HG02678 (cell line): ENCODE measurements around the gene ITIH5.
"Not testable (repeated sequence)": the region's sequence is repeated elsewhere in the genome, so short reads cannot be mapped to it uniquely, and the experiment has no call there.

Experiments
- ATAC-seq: cut with Tn5 transposase; IDR thresholded peaks from one replicate; pipeline ENCODE4 v1.9.1; 2021; ENCODE audit warnings: mild to moderate bottlenecking, moderate library complexity; ENCODE audit not compliant: unreplicated experiment

Gene ITIH5

DNA sequence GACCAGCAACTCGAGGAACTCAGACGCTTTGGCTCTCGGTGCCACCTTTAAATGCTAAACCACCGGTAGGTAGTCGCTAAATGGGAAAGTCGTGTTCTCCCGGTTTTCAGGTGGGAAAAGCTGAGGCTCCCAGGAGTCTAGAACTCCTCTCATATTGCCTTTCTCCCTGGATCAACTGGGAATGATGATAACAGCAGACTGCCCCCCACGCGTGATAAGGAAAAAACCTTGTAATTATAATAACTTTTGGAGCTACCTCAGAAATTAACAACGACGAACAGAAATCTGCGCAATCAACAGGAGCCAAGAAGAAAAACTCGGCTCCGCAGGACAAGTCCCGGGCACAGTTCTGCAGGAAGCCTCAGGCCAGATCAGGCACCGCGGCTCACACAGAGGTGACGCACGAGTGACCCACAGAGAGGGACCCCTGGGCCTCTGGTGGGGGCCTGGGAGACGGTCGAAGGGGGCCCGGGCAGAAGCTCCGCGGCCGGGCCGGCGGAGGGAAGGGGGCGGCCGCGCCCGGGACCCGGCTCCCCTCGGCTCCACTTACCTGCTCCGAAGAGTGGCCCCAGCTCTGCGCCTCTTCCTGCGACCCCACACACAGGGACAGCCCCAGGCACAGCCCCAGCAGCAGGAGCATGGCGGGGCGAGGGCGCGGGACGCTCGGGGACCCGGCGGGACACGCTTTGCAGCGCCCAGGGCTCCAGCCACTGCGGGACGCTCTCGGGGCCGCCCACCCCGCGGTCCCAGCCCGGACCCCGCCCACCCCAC lies at the start of gene ITIH5:
Gene ITIH5, minus strand, starts transcription at position 714 of the 771 bp plus-strand sequence. Its CDS starts 74 bp downstream, at position 640.
- no peak for ATAC-seq

DNA sequence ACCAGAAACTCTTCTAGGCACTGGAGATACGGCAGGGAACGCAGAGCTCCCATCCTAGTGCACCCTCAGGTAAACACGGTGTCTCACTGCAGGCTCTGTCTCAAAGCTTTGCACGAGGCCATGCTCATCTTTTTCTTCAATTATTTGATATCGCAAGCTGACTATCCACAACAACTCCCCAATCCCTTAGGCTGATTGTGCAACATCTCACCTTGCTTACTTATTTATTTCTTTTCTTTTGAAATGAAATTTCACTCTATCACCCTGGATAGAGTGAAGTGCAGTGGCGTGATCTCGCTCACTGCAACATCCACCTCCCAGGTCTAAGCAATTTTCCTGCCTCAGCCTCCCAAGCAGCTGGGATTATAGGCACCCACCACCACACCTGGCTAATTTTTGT lies 48.7 kb upstream of the ITIH5 start:
- ATAC-seq = no peak

DNA sequence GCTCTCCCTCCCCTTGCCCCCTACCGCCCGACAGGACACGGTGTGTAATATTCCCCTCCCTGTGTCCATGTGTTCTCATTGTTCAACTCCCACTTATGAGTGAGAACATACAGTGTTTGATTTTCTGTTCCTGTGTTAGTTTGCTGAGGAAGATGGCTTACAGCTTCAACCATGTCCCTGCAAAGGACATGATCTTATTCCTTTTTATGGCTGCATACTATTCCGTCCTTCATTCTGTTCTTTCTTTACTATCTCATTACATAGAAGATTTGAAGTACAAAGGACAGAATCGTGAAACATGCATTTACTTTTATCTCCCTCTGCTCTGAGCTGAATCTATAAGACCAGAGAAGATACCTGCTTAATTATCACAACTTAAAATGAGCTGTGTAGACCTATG lies 44.3 kb upstream of the ITIH5 start:
- not testable (repeated sequence) for ATAC-seq

DNA sequence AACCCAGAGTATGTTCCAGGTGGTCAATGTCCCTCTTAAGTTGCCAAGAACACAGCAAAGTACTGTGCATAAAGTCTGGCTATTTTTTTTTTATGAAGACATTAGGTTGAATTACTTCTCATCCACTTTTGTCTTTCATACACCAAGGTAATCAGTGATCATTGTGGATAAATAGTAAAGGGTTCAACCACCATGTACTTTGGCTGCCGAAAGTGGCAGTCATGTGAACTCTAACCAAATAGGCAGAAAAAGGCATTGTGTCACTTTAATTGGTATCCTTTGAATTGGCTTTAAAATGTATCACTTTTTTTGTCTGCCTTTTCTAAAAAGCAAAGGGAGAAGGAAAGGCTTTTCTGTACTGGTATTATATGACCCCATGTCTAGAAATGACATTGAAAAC lies 43.7 kb upstream of the ITIH5 start:
- ATAC-seq = no peak

DNA sequence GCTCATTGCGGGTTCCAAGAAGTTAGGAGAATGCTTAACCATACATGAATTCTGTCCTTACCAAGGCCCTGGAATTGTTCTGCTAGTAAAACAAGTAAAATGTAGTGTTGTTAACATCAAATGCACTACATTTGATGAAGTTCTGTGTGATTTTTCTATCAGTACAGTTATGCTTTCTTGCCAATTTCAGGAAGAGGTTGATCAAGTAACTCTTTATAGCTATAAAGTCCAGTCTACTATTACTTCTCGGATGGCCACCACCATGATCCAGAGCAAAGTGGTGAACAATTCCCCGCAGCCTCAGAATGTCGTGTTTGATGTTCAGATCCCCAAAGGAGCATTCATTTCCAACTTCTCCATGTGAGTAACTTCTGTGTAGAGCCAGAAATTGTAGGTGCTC lies 42.1 kb upstream of the ITIH5 start:
- ATAC-seq = no peak

DNA sequence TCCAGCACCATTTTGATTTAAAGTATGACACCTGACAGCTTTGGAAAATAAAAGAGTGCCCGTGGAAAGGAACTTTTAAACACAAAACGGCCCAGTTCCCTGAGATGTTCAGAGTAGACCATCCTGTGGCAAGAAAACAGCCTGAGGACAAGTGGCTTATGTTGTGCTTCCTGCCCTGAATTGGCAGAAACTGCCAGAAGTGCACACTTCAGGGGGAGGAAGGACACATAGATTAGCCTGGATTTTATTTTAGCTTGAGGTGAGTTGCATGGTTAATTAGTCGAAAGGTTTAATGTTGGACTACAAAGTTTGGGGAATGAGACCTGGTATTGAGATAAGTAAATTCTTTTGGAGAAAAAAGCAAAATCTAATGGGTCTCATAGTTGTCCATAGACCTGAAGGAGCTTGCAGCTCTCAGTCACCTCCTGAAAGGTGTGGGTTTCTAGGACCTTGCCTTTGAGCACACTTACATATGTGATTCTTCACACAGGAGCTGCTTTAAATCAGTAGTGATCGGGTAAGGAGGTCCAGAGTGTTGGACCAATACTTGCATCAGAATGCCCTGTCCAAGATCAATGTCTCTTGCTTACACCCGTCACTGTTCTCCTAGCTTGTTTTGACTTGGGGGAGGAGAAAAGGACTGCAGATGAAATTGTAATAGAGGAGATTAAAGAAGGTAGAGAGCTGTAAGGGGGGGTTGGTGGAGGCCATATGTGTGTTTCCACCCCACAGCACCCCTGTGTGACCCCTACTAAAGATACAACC lies 41.3 kb upstream of the ITIH5 start:
- ATAC-seq = no peak

DNA sequence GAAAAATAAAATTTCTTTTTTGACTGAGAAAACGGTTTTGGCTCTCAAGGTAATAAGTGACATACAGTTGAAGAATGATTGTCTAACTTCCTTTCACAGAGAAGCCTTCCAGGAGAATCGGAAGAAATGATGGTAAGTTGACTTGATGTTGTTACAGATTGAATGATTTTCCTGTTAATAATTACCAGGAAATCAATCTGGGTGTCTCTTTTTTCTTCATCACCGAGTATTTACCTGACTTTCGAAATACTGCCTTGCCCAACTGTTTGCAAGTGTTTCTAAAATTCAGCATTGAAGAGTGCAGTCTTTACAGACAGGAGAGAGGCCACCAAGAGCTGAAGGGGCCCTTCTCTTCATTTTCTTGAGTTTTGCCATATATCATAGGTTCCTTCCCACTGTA lies 40.3 kb upstream of the ITIH5 start:
- no peak for ATAC-seq

DNA sequence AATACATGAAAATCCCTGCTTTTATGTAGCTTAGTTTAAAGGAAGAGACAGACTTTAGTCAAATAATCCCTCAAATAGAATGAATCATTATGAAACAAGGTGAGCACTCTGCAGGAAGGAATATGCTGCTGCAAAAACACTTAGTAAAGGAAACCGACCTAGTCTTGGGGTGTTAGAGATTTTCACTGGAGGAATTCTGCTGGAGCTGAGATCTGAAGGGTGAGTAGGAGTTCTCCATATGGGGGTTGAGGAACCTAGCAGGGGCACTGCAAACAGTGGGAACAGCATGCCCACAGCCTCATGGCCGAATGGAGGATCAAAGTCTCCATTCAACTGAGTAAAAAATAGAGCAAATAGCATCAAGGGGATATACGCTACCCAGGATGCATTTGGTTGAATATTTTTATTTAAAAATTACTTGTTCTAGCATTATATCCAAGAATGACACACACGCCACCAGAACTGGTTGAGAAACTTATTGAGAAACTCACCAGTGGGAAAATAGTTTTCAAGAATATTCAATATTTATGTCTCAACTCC lies 39.8 kb upstream of the ITIH5 start:
- no peak for ATAC-seq

DNA sequence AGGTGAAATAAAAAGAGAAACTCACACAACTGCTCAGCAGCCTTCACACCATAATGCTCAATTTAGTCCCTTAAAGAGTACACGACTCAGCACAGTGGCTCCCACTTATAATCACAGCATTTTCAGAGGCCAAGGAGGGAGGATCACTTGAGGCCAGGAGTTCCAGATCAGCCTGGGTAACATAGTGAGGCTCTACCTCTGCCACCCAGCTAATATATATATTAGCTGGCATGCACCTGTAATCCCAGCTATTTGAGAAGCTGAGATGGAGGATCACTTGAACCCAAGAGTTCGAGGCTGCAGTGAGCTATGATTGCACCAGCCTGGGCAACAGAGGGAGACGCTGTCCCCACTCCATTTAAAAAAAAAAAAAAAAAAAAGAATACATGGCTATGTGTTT lies 38.6 kb upstream of the ITIH5 start:
- ATAC-seq = no peak

DNA sequence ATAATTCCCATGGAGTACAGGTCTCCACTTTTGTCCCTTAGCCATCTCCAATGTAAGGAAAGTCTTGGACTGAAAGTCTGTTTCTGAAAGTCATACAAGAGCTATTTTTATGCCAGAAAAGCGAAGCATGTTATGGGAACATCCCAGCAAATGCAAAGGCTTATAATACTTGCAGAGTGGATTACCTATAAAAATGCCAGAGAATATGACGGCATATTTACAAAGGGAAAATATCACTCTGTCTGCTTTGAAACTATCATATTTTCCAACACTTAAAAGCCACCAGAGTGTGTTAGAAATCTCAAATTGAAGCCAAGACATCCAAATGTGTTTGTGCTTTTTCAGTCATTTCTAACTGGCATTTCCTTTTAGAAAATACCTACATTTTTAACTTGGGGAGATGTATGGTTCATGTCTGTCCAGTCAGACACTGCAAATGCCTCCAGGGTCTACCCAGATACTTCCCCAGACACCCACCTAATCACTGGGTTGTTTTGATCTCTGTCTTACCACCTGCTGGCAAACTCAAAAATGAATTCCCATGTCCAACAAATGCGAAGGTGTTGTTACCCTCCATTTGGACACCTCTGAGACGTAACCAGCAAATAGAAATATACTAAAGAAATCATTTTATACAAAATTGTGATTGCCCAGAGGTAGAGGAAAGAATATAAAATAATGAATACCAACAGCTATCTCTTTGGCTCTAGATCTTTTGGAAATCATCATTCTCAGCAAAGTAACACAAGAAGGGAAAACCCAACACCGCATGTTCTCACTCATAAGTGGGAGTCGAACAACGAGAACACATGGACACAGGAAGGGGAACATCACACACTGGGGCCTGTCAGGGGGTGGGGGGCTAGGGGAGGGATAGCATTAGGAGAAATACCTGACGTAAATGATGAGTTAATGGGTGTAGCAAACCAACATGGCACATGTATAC lies 37.6 kb upstream of the ITIH5 start:
- ATAC-seq = no peak

DNA sequence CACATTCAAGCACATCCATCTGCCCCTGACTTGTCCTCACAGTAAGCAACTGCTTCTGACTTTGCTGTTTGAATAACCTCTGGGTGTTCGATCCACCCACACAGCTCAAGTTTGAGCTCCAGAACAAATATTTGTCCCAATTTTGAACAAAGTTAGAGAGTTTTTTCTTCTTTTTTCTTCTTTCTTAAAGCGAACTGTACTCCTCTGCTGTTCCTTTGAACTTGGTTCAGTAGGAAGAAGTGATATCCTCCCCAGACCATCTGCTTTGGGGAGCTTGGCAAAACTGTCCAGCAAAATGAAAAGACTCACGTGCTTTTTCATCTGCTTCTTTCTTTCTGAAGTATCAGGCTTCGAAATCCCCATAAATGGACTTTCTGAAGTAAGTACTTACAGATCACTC lies 36.4 kb upstream of the ITIH5 start, which contains the start of gene ITIH2:
Gene ITIH2, plus strand, starts transcription at position 177 of the 400 bp plus-strand sequence. Its CDS starts 119 bp downstream, at position 296.
- no peak for ATAC-seq

DNA sequence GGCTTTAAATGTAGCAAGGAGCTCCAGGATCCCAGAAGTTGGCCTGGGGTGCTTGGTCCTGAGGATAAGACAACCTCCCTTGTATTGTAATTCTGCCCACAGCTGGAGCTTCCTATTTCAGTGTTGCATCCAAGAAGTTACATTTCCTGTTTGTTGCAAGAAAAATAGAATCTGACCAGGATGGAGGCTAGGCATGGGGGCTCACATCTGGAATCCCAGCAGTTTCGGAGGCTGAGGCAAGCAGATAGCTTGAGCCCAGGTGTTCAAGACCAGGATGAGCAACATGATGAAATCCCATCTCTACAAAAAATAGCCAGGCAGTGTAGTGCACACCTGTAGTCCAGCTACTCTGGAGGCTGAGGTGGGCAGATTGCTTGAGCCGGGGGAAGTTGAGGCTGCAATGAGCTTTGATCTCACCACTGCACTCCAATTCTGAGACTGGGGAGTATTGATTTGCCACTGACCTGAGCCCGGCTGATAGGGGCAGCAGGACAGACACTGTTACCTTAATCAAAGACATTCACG lies 35.6 kb upstream of the ITIH5 start:
- no peak for ATAC-seq

DNA sequence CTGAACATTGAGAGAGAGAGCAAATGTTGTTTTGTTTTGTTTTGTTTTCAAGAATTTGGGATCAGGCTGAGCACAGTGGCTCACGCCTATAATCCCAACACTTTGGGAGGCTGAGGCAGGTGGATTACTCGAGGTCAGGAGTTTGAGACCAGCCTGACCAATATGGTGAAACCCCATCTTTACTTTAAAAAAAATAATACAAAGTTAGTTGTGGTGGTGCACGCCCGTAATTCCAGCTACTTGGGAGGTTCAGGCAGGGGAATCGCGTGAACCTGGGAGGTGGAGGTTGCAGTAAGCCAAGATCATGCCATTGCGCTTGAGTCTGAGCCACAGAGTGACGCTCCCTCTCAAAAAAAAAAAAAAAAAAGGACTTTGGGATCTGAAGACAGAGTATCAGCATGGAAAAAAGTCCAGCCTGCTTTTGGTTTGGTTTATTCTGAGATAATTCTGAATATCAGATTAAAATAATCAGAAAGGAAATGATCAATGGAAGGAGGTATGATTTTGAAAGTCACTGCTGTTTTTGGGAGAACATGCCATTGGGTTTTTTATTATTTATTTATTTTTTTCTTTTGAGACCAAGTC lies 34.5 kb upstream of the ITIH5 start:
- no peak for ATAC-seq

DNA sequence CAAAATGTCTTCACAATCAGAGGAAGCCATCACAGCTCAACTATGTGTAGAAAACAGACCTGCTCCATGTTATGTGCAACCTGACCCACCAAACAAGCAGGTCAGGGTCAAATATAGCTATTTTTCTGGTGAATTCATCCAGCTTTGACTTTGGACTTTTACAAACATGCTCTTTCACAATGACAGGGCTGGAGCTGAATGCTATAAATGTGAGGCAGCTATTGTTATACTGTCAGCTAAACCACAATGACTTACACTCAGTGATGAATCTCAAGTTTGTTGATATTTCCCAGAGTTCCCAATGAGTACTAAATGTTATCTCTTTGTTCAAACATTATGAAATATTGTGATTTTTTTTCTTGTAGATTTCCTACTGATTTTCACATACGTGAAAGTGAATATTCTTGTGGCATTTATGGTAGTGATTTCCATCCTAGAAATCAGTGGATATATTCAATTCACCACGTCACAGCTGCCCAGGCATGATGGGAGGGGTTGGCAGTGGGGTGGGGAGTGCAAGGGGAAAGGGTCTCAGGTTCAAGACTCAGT lies 33.9 kb upstream of the ITIH5 start:
- ATAC-seq = no peak

DNA sequence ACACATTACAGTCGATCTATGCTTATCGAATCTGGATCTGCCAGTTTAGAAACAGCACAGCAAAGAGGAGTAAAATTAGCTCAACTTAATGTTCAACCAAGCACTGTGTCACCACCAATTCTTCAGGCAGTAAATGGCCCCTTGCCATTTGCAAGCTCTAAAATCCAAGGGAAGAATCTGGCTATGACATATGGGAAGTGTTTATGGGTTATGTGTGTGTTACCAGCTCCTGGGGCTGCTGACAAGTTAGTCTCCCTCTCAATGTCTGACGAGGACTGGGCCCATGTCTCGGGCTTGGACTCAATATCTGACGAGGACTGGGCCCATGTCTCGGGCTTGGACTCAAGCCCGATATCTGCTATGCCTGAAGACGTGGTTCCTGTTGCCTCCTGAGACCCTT lies 30.7 kb upstream of the ITIH5 start:
- no peak for ATAC-seq

DNA sequence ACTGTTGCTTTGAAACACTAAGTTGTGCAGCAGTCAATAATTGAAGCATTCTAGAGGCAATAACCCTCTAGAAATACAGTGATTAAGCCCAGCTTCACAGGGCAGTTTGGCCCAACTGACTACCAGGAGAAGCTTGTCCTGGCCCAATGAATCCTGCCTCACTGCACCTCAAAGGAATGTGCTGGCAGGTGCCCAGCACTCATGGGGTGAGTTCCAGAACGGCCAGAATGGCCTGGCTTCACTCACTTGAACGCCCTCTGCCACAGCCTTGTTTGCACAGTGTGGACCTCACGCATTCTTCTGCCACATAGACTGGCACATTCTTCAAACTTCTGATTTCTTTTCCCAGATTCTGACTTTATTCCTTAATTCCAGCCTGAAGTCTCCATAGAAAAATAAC lies 29.8 kb upstream of the ITIH5 start:
- no peak for ATAC-seq

DNA sequence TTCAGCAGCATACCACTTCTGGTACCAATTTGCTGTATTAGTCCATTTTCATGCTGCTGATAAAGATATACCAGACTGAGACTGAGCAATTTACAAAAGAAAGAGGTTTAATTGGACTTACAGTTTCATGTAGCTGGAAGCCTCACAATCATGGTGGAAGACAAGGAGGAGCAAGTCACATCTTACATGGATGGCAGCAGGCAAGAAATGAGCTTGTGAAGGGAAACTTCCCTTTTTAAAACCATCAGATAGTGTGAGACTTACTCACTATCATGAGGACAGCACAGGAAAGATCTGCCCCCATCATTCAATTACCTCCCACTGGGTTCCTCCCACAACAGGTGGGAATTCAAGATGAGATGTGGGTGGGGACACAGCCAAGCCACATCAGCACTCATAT lies 26.4 kb upstream of the ITIH5 start:
- not testable (repeated sequence) for ATAC-seq

DNA sequence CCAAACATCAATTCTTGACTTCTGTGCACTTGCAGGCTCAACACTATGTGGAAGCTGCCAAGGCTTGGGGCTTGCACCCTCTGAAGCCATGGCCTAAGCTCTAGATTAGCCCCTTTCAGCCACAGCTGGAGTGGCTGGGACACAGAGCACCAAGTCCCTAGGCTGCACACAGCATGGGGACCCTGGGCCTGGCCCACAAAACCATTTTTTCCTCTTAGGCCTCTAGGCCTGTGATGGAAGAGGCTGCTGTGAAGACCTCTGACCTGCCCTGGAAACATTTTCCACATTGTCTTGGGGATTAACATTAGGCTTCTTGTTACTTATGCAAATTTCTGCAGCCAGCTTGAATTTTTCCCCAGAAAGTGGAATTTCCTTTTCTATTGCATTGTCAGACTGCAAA lies 25.6 kb upstream of the ITIH5 start:
- ATAC-seq = not testable (repeated sequence)

DNA sequence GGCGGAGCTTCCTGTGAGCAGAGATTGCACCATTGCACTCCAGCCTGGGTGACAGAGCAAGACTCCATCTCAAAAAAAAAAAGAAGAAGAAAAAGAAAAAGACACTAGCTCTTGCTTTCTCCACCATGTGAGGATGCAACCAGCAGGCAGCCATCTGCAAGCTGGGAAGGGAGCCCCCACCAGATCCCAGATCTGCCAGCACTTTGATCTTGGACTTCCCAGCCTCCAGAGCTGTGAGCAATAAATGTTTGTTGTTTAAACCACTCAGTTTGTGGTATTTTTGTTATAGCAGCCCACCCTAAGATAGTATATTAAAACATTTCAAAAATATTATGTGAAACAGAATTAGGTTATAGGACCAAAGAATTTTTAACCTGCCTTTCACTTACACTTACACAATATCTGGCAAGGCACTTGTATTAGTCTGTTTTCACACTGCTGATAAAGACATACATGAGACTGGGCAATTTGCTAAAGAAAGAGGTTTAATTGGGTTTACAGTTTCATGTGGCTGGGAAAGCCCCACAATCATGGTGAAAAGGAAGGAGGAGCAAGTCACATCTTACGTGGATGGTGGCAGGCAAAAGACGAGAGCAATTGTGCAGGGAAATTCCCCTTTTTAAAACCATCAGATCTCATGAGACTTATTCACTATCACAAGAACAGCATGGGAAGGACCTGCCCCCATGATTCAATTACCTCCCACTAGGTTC lies 24.3 kb upstream of the ITIH5 start:
- not testable (repeated sequence) for ATAC-seq
